GM23338 (cell line): Measurements from ENCODE around the gene UNKL. TPM values are rescaled to one million over a fixed set of nuclear protein-coding genes. Genes with fewer than 3 reads are reported as not detected.
A peak's percentile ranks its signal among the peaks of the same experiment; 100 is the strongest.

Experiments
- ATAC-seq: fragments of 200-7000 bp; cut with Tn5 transposase; 3 replicates; pipeline ENCODE4 v1.9.1; 2020
- DNase-seq: peaks from one replicate; pipeline ENCODE4 v3.0.0-alpha.2; 2015; ENCODE audit warnings: low spot score
- H2AFZ ChIP-seq: fragments of 200-600 bp; sonication (generic); 2 replicates; pipeline ENCODE4 v1.8.0; 2016; ENCODE audit warnings: antibody characterized with exemption, mild to moderate bottlenecking, moderate library complexity
- H3F3A ChIP-seq: fragments of 200-600 bp; sonication (generic); replicated peaks from 2 replicates; pipeline ENCODE4 v1.8.0; 2017; ENCODE audit warnings: antibody characterized with exemption, mixed run types, low read depth
- H3K27ac ChIP-seq: fragments of 200-600 bp; sonication (generic); 2 replicates; pipeline ENCODE4 v1.6.1; 2016; ENCODE audit warnings: low read depth
- H3K27me3 ChIP-seq: fragments of 200-600 bp; sonication (generic); 2 replicates; pipeline ENCODE4 v1.8.0; 2016; ENCODE audit warnings: mild to moderate bottlenecking, mixed run types, moderate library complexity; ENCODE audit not compliant: insufficient read depth
- H3K36me3 ChIP-seq: fragments of 200-600 bp; sonication (generic); 2 replicates; pipeline ENCODE4 v1.8.0; 2016; ENCODE audit warnings: mild to moderate bottlenecking; ENCODE audit not compliant: insufficient read depth
- H3K4me1 ChIP-seq: fragments of 200-600 bp; sonication (generic); 2 replicates; pipeline ENCODE4 v1.8.0; 2016; ENCODE audit warnings: mild to moderate bottlenecking, moderate library complexity; ENCODE audit not compliant: insufficient read depth
- H3K4me2 ChIP-seq: fragments of 200-600 bp; sonication (generic); 2 replicates; pipeline ENCODE4 v1.7.1; 2017; ENCODE audit warnings: mixed run types
- H3K4me3 ChIP-seq: fragments of 200-600 bp; sonication (generic); 2 replicates; pipeline ENCODE4 v1.6.1; 2016; ENCODE audit warnings: mixed run types
- H3K79me2 ChIP-seq: fragments of 200-600 bp; sonication (generic); replicated peaks from 2 replicates; pipeline ENCODE4 v1.8.0; 2017; ENCODE audit warnings: mild to moderate bottlenecking; ENCODE audit not compliant: insufficient read depth
- H3K9me2 ChIP-seq: fragments of 200-600 bp; sonication (generic); 2 replicates; pipeline ENCODE4 v1.8.0; 2017; ENCODE audit not compliant: insufficient read depth
- H4K20me1 ChIP-seq: fragments of 200-600 bp; sonication (generic); replicated peaks from 2 replicates; pipeline ENCODE4 v1.8.0; 2017; ENCODE audit warnings: mild to moderate bottlenecking; ENCODE audit not compliant: insufficient read depth
- H3K27ac Mint-ChIP-seq: 2 replicates; pipeline ENCODE4 v1.8.0; 2020; ENCODE audit warnings: inconsistent platforms, mild to moderate bottlenecking, moderate library complexity, mixed read lengths
- H3K27me3 Mint-ChIP-seq: 3 replicates; pipeline ENCODE4 v1.8.0; 2022; ENCODE audit warnings: low read depth, mild to moderate bottlenecking, moderate library complexity, mixed read lengths, inconsistent platforms; ENCODE audit not compliant: insufficient read depth, poor library complexity
- H3K36me3 Mint-ChIP-seq: 3 replicates; pipeline ENCODE4 v1.8.0; 2021; ENCODE audit warnings: low read depth, mild to moderate bottlenecking, inconsistent platforms, moderate library complexity, mixed read lengths
- H3K4me1 Mint-ChIP-seq: 3 replicates; pipeline ENCODE4 v1.8.0; 2020; ENCODE audit warnings: mild to moderate bottlenecking, inconsistent platforms, mixed read lengths
- H3K4me3 Mint-ChIP-seq: 3 replicates; pipeline ENCODE4 v1.8.0; 2021; ENCODE audit warnings: moderate library complexity, mild to moderate bottlenecking, inconsistent platforms, mixed read lengths
- H3K9me3 Mint-ChIP-seq: 3 replicates; pipeline ENCODE4 v1.8.0; 2020; ENCODE audit warnings: moderate library complexity, mild to moderate bottlenecking, inconsistent platforms, mixed read lengths
- CREB1 ChIP-seq: fragments of 250-450 bp; sonication (Bioruptor Pico); IDR thresholded peaks from 2 replicates; pipeline ENCODE4 v1.5.0; 2020; ENCODE audit warnings: low read depth, mild to moderate bottlenecking, moderate library complexity
- EZH2 ChIP-seq: fragments of 200-600 bp; sonication (generic); IDR thresholded peaks from one replicate; pipeline ENCODE4 v1.8.0; 2017; ENCODE audit warnings: antibody characterized with exemption, mild to moderate bottlenecking, low read depth; ENCODE audit not compliant: unreplicated experiment
- EZH2phosphoT487 ChIP-seq: fragments of 200-600 bp; sonication (generic); IDR thresholded peaks from one replicate; pipeline ENCODE4 v1.8.1; 2018; ENCODE audit warnings: antibody characterized with exemption; ENCODE audit not compliant: unreplicated experiment
- JUNB ChIP-seq: IDR thresholded peaks from one replicate; pipeline ENCODE4 v1.6.1; 2016; ENCODE audit warnings: antibody characterized with exemption; ENCODE audit not compliant: unreplicated experiment
- NANOG ChIP-seq: IDR thresholded peaks from 2 replicates; pipeline ENCODE4 v1.6.1; 2016; ENCODE audit warnings: antibody characterized with exemption, borderline replicate concordance
- POLR2AphosphoS5 ChIP-seq: IDR thresholded peaks from 2 replicates; pipeline ENCODE4 v1.6.1; 2016; ENCODE audit warnings: antibody characterized with exemption, low read depth
- STAT1 ChIP-seq: IDR thresholded peaks from one replicate; pipeline ENCODE4 v1.6.1; 2016; ENCODE audit warnings: antibody characterized with exemption; ENCODE audit not compliant: unreplicated experiment
- ZNF114 ChIP-seq: fragments of 250-450 bp; sonication (Bioruptor Pico); IDR thresholded peaks from 2 replicates; pipeline ENCODE4 v1.5.0; 2020; ENCODE audit warnings: mild to moderate bottlenecking, moderate library complexity
- ZNF331 ChIP-seq: fragments of 250-450 bp; sonication (Bioruptor Pico); IDR thresholded peaks from 2 replicates; pipeline ENCODE4 v1.5.0; 2020; ENCODE audit warnings: low read depth, mild to moderate bottlenecking, moderate library complexity
- polyA plus RNA-seq: library from polyadenylated mRNA; unstranded; fragments of >200 nt; fragmentation: Nextera tagmentation; extraction: Ambion mirVana; gene quantifications from 2 replicates; pipeline ENCODE4 v1.2.1, GENCODE V29; 2016
- total RNA-seq: library from RNA; depleted of rRNA; stranded (reverse); fragments of >200 nt; shearing (Covaris generic); gene quantifications from 2 replicates; pipeline ENCODE4 v1.2.3, GENCODE V29; 2014
- TF ChIP-seq, protein P1 (sequence below): IDR thresholded peaks from 2 replicates; pipeline ENCODE4 v1.6.1; 2016; ENCODE audit warnings: antibody characterized with exemption
- TF ChIP-seq, protein P2 (sequence below), 2 experiments: fragments of 200-600 bp in 1 of 2; sonication (generic) in 1 of 2; conservative IDR thresholded peaks; 2 replicates each; pipeline versions ENCODE4 v1.5.1 to v1.6.1; 2016 to 2017; ENCODE audit warnings: antibody characterized with exemption in 2 of 2, low read depth in 2 of 2, mild to moderate bottlenecking in 2 of 2, moderate library complexity in 1 of 2
- TF ChIP-seq, protein P3 (sequence below): IDR thresholded peaks from one replicate; pipeline ENCODE4 v1.6.1; 2018; ENCODE audit warnings: antibody characterized with exemption; ENCODE audit not compliant: unreplicated experiment

The UNKL gene
- total and polyA plus RNA-seq, 2 experiments from 2014 or later = 16.7 to 28.7 TPM

DNA sequence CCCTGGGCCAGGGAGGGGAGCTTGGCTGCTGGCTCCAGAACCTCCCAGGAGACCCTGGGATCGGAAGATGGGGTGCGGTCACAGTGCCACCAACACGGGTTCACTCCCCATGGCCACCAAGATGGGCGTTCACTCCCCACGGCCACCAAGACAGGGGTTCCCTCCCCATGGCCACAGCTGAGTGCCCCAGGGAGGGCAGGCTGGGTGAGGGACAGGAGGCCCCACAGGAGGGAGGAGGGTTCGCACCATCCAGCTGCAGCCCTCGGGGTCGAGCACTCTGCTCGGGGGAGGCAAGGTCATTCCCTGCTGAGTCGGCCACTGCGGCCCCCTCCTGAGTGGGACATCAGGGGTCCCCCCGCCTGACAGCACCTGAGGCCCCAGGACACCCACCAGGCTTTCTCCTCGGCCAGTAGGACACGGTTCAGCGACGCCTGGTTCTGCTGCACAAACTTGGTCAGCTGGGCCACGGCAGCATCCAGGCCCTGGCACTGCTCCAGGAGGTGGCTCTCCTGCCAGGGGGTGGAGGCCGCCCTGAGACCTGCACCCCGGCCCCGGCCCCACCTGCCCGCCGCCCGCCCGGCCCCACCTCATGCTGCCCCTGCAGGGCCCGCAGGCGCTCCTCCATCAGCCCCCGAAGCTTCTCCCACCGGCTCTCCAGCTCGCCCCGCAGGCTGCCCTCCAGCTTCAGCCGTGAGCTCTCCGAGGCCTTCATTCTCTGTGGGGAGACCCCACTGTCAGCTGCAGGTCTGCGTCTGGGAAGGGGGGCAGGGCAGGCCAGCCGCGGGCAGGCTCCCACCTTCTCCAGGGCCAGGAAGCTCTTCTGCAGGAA lies 23.9 kb upstream of the UNKL start:
- H3K9me2 ChIP-seq = no peaks in the 10 kb centered on the region
- H3K4me3 Mint-ChIP-seq = no peak overlapping the region
- H3K36me3 Mint-ChIP-seq = no peaks in the 10 kb centered on the region
- no peaks in the 10 kb centered on the region for H3K9me3 Mint-ChIP-seq
- no peak overlapping the region for H2AFZ ChIP-seq
- TF ChIP-seq JUNB (no peak), EZH2 (no peak), POLR2AphosphoS5 (no peak), CREB1 (CRISPR knock-in tag) (no peak), STAT1 (no peak), ZNF114 (CRISPR knock-in tag) (no peak), NANOG (no peak), EZH2phosphoT487 (no peak)
- TF ChIP-seq, protein P1, sequence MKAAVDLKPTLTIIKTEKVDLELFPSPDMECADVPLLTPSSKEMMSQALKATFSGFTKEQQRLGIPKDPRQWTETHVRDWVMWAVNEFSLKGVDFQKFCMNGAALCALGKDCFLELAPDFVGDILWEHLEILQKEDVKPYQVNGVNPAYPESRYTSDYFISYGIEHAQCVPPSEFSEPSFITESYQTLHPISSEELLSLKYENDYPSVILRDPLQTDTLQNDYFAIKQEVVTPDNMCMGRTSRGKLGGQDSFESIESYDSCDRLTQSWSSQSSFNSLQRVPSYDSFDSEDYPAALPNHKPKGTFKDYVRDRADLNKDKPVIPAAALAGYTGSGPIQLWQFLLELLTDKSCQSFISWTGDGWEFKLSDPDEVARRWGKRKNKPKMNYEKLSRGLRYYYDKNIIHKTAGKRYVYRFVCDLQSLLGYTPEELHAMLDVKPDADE = no peak
- no peaks in the 10 kb centered on the region for H3F3A ChIP-seq
- no peak overlapping the region for H3K27ac ChIP-seq
- H3K36me3 ChIP-seq = no peaks in the 10 kb centered on the region
- H3K4me1 Mint-ChIP-seq = no peaks in the 10 kb centered on the region
- no peak overlapping the region for H3K4me2 ChIP-seq
- H3K4me1 ChIP-seq = no peaks in the 10 kb centered on the region
- H3K27ac Mint-ChIP-seq = no peak overlapping the region
- no peak overlapping the region for H3K4me3 ChIP-seq
- DNase-seq = no peak
- H3K27me3 Mint-ChIP-seq = peaks cover 5% of the 10 kb centered on the region
- ATAC-seq = no peak
- H3K27me3 ChIP-seq = no peaks in the 10 kb centered on the region
- H4K20me1 ChIP-seq = no peaks in the 10 kb centered on the region
- H3K79me2 ChIP-seq = no peaks in the 10 kb centered on the region

GRCh38 chr16:1437606-1438005 lies 23.1 kb upstream of the UNKL start:
- H3K9me2 ChIP-seq = no peaks in the 10 kb centered on the region
- H3K36me3 Mint-ChIP-seq = no peaks in the 10 kb centered on the region
- no peak overlapping the region for H3K27ac Mint-ChIP-seq
- no peak overlapping the region for H3K4me3 Mint-ChIP-seq
- no peak for DNase-seq
- no peak overlapping the region for H2AFZ ChIP-seq
- peaks cover 5% of the 10 kb centered on the region for H3K27me3 Mint-ChIP-seq
- ATAC-seq = 0 out of 3 replicates have a peak, but pooled peaks have one; percentile 8
- no peak overlapping the region for H3K4me2 ChIP-seq
- no peaks in the 10 kb centered on the region for H3K27me3 ChIP-seq
- no peak overlapping the region for H3K27ac ChIP-seq
- no peaks in the 10 kb centered on the region for H3K79me2 ChIP-seq
- no peaks in the 10 kb centered on the region for H3F3A ChIP-seq
- no peaks in the 10 kb centered on the region for H3K9me3 Mint-ChIP-seq
- no peaks in the 10 kb centered on the region for H3K4me1 Mint-ChIP-seq
- no peaks in the 10 kb centered on the region for H3K4me1 ChIP-seq
- no peaks in the 10 kb centered on the region for H4K20me1 ChIP-seq
- no peak overlapping the region for H3K4me3 ChIP-seq
- no peaks in the 10 kb centered on the region for H3K36me3 ChIP-seq
- TF ChIP-seq CREB1 (CRISPR knock-in tag) (no peak), POLR2AphosphoS5 (no peak), EZH2 (no peak), NANOG (no peak), JUNB (no peak), ZNF331 (no peak), EZH2phosphoT487 (no peak)
- TF ChIP-seq, protein P1 = no peak
- TF ChIP-seq, protein P2, sequence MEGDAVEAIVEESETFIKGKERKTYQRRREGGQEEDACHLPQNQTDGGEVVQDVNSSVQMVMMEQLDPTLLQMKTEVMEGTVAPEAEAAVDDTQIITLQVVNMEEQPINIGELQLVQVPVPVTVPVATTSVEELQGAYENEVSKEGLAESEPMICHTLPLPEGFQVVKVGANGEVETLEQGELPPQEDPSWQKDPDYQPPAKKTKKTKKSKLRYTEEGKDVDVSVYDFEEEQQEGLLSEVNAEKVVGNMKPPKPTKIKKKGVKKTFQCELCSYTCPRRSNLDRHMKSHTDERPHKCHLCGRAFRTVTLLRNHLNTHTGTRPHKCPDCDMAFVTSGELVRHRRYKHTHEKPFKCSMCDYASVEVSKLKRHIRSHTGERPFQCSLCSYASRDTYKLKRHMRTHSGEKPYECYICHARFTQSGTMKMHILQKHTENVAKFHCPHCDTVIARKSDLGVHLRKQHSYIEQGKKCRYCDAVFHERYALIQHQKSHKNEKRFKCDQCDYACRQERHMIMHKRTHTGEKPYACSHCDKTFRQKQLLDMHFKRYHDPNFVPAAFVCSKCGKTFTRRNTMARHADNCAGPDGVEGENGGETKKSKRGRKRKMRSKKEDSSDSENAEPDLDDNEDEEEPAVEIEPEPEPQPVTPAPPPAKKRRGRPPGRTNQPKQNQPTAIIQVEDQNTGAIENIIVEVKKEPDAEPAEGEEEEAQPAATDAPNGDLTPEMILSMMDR (conservative IDR thresholded peaks at IDR 0.05; ENCODE audit: low read depth in 2 of 2) = no peak
- TF ChIP-seq, protein P3, sequence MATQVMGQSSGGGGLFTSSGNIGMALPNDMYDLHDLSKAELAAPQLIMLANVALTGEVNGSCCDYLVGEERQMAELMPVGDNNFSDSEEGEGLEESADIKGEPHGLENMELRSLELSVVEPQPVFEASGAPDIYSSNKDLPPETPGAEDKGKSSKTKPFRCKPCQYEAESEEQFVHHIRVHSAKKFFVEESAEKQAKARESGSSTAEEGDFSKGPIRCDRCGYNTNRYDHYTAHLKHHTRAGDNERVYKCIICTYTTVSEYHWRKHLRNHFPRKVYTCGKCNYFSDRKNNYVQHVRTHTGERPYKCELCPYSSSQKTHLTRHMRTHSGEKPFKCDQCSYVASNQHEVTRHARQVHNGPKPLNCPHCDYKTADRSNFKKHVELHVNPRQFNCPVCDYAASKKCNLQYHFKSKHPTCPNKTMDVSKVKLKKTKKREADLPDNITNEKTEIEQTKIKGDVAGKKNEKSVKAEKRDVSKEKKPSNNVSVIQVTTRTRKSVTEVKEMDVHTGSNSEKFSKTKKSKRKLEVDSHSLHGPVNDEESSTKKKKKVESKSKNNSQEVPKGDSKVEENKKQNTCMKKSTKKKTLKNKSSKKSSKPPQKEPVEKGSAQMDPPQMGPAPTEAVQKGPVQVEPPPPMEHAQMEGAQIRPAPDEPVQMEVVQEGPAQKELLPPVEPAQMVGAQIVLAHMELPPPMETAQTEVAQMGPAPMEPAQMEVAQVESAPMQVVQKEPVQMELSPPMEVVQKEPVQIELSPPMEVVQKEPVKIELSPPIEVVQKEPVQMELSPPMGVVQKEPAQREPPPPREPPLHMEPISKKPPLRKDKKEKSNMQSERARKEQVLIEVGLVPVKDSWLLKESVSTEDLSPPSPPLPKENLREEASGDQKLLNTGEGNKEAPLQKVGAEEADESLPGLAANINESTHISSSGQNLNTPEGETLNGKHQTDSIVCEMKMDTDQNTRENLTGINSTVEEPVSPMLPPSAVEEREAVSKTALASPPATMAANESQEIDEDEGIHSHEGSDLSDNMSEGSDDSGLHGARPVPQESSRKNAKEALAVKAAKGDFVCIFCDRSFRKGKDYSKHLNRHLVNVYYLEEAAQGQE = no peak
